Right ventricle myocardium inferior (tissue), 1 donor: ENCODE data around the gene MTFP1. TPM values are rescaled to one million over a fixed set of nuclear protein-coding genes. Genes with fewer than 3 reads are reported as not detected.

ENCODE experiments used
- ATAC-seq: fragments of 200-7000 bp; cut with Tn5 transposase; one replicate; pipeline ENCODE4 v1.9.1; 2020; ENCODE audit warnings: mild to moderate bottlenecking, moderate library complexity
- DNase-seq: peaks from one replicate; pipeline ENCODE4 v3.0.0; 2021; ENCODE audit errors: missing footprints
- intact Hi-C: fragments of 100-400 bp; cut with DNase I; formaldehyde crosslinking; loops from one replicate; pipeline ENCODE4 v1.11.0; 2022
- total RNA-seq: library from RNA; stranded (reverse); fragmentation: NEBNext Ultra II Directional; extraction: Animal tissue kit (Norgen Biotek cat#: 25700); gene quantifications from one replicate; pipeline ENCODE4 v1.2.1, GENCODE V29; 2021
- donor health status: DM: no; HTN: yes; CAD: no; lungs with severe emphysema.

The MTFP1 gene
- total RNA-seq, 1 donor from 2014 or later: 18.2 TPM

GRCh38 chr22:30471616-30472318, 46.2 kb downstream of the MTFP1 start, which contains the start of gene SEC14L3:
Gene SEC14L3 (minus strand): TSS chr22:30472017. CDS start chr22:30471958, 59 bp downstream.
- intact Hi-C loops: no loop called here
- DNase-seq (no peak), ATAC-seq (no peak)

DNA sequence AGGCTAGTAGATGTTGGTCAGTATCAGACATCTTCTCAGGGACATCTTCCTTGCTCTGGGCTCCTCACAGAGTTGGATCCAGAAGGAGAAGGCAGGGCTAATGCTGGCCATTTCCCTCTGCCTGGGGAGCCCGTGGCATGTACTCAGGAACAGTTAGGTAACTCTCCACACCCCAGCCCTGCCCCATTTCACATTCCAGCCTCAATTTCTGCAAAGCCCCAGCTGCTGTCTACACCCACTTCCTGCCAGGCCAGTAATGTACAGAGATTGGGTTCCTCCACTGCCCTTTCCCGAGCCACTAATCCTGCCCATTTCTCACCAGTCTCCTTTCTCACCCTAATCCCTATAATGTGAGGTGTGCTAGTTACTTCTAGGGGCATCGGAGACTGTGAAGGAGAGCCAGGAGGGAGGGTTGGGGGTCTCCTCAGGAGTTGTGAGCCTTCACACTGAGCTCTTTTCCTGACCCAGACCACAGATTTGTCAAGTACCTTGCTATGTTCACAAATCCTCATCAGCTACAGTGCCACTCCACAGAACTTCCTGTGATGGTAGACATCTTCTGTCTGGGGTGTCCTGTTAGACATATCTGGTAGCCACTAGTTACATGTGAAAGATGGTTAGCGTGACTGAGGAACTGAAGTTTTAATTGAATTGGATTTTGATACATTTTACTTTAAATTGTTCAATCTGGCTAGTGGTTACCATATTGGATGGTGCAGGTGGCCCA, 47.6 kb downstream of the MTFP1 start:
- ATAC-seq (no peak), DNase-seq (no peak)
- intact Hi-C loops: no loop called here

DNA sequence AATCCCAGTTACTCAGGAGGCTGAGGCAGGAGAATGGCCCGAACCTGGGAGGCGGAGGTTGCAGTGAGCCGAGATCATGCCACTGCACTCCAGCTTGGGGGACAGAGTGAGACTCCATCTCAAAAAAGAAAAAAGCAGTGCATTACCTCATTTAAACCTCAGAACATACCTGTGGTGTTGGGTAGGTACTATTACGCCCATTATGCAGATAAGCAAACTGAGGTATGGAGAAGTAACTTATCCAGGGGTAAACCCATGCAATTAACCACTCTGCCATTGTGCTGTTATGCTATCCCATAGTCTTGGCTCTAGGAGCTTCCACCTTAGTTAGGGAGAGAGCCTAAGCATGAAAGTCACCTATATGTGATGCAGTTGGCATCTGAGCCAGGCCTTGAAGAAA, 48.6 kb downstream of the MTFP1 start:
- no peak for ATAC-seq
- no peak for DNase-seq
- intact Hi-C loops: no loop called here

DNA sequence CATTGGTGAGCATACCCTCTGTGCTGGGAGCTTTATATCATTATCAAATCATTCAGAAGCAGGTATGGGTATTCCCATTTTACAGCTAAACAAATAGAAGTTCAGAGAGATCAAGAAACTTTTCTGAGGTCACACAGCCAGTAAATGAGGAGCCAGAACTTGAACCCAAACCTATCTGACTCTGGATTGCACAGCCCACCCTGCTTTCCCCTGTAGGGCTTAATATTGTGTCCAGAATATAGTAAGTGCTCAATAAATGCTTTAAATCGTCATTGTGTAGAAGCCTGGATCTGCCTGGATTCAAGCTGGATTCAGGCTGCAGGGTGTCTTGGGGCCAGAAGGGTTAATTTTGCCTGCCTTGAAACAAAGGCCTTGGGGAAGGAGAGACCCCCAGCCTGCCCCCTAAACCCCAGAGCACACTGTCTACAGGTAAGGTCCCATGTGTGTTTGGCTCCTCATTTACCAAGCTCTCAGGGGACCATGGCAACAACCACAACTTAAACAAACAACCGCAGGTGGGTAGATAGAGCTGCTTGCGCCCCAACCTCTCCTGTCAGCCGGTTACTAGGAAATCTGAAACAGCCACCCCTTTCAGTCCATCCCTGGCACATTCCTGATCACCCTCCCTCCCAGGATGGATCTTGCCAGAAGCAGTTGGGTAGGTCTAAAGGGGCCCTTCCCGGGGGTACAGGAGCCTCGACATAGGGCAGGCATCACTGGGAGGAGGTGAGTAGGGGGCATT, 49.3 kb downstream of the MTFP1 start:
- DNase-seq: no peak
- intact Hi-C loops: no loop called here
- no peak for ATAC-seq

Other genes starting within 250 kb of the MTFP1 start
- 0.27 TPM for gene LIF, start 179.0 kb upstream of the MTFP1 start, total RNA-seq
- gene OSM, start 158.9 kb upstream of the MTFP1 start, total RNA-seq: 0.19 TPM
- gene CASTOR1, start 136.3 kb upstream of the MTFP1 start, total RNA-seq: 8.2 TPM
- 7.1 TPM for gene TBC1D10A, start 98.8 kb upstream of the MTFP1 start, total RNA-seq
- gene SF3A1, start 68.9 kb upstream of the MTFP1 start, total RNA-seq: 95.4 TPM
- 0.46 TPM for gene CCDC157, start 68.8 kb upstream of the MTFP1 start, total RNA-seq
- 3.7 TPM for gene RNF215, start 38.4 kb upstream of the MTFP1 start, total RNA-seq
- gene SEC14L2, start 28.8 kb upstream of the MTFP1 start, total RNA-seq: 0.65 TPM
- not detected for gene SEC14L3, start 46.2 kb downstream of the MTFP1 start, total RNA-seq
- gene SEC14L4, start 79.9 kb downstream of the MTFP1 start, total RNA-seq: not detected
- 0.05 TPM for gene SEC14L6, start 121.0 kb downstream of the MTFP1 start, total RNA-seq
- 0.19 TPM for gene GAL3ST1, start 148.9 kb downstream of the MTFP1 start, total RNA-seq
- 22.4 TPM for gene PES1, start 166.1 kb downstream of the MTFP1 start, total RNA-seq
- gene TCN2, start 181.4 kb downstream of the MTFP1 start, total RNA-seq: 16.7 TPM
- 5.0 TPM for gene SLC35E4, start 210.0 kb downstream of the MTFP1 start, total RNA-seq
- 2.8 TPM for gene DUSP18, start 242.1 kb downstream of the MTFP1 start, total RNA-seq